Esophagus muscularis mucosa (tissue), 4 donors: ENCODE data around the gene PTX4. TPM values are rescaled to one million over a fixed set of nuclear protein-coding genes. Genes with fewer than 3 reads are reported as not detected.

Source experiments
- DNase-seq: peaks from one replicate; pipeline ENCODE4 v3.0.0-alpha.2; 2017; ENCODE audit errors: extremely low spot score
- H3K27ac ChIP-seq, 4 donors: fragments of 200-600 bp; sonication (generic); replicated peaks in 1 of 4; 1 replicate in 3 of 4; 2 replicates in 1 of 4; pipeline ENCODE4 v1.5.1; 2016 to 2019; ENCODE audit warnings: mild to moderate bottlenecking in 1 of 4
- H3K27me3 ChIP-seq, 4 donors: fragments of 200-600 bp; sonication (generic); one replicate each; pipeline versions ENCODE4 v1.5.1 to v1.6.0; 2016 to 2019
- H3K36me3 ChIP-seq, 4 donors: fragments of 200-600 bp; sonication (generic); one replicate each; pipeline ENCODE4 v1.5.1; 2016 to 2019
- H3K4me1 ChIP-seq, 4 donors: fragments of 200-600 bp; sonication (generic); one replicate each; pipeline ENCODE4 v1.5.1; 2016 to 2019
- H3K4me3 ChIP-seq, 4 donors: fragments of 200-600 bp; sonication (generic); 1 replicate in 2 of 4; 2 replicates in 2 of 4; pipeline ENCODE4 v1.5.1; 2016 to 2019; ENCODE audit warnings: mild to moderate bottlenecking in 4 of 4, moderate library complexity in 1 of 4
- H3K9me3 ChIP-seq, 4 donors: fragments of 200-600 bp; sonication (generic); 1 replicate in 3 of 4; 2 replicates in 1 of 4; pipeline ENCODE4 v1.5.1; 2016 to 2019
- CTCF ChIP-seq, 3 experiments: fragments of 200-600 bp in 2 of 3; fragments of 450-650 bp in 1 of 3; sonication (generic) in 2 of 3; IDR thresholded peaks; one replicate each; pipeline ENCODE4 v1.5.1; 2017 to 2019; ENCODE audit warnings: antibody characterized with exemption in 3 of 3, mild to moderate bottlenecking in 2 of 3, moderate library complexity in 1 of 3
- EP300 ChIP-seq: sonication (generic); formaldehyde crosslinking; IDR thresholded peaks from one replicate; pipeline ENCODE4 v1.6.1; 2017; ENCODE audit warnings: antibody characterized with exemption
- POLR2A ChIP-seq: fragments of 450-650 bp; IDR thresholded peaks from one replicate; pipeline ENCODE4 v1.6.1; 2017; ENCODE audit warnings: antibody characterized with exemption, moderate library complexity, mild to moderate bottlenecking, low read depth
- POLR2AphosphoS5 ChIP-seq, 2 donors: sonication (generic); formaldehyde crosslinking; IDR thresholded peaks; one replicate each; pipeline ENCODE4 v1.6.1; 2017; ENCODE audit warnings: antibody characterized with exemption in 2 of 2
- WGBS: methylation state at CpG from one replicate; pipeline ENCODE4 v1.1.5; 2018; 5-methylcytosine and 5-hydroxymethylcytosine counted together
- intact Hi-C: fragments of 100-400 bp; cut with DNase I; formaldehyde crosslinking; loops from one replicate; pipeline ENCODE4 v1.15.1; 2023
- total RNA-seq, 4 donors: library from RNA; depleted of rRNA; stranded (reverse); fragments of >200 nt; gene quantifications; one replicate each; pipeline versions ENCODE4 v1.1.0 to v1.2.1, GENCODE V29; 2016

PTX4 gene
- total RNA-seq, 4 donors from 2014 or later = 0.39 to 0.75 (median 0.66) TPM; not detected in 1

GRCh38 chr16:1534021-1535020 lies 45.6 kb upstream of the PTX4 start:
- intact Hi-C loops = no loop called here
- TF ChIP-seq EP300 (no peak), CTCF (IDR thresholded peaks at IDR 0.05) (no peak), POLR2A (no peak), POLR2AphosphoS5 (IDR thresholded peaks at IDR 0.05) (peak in 1 of 2 donors; percentile 8)
- WGBS = 51% methylated on average over 8 of the region's 57 CpGs
- DNase-seq = no peak
- Histone ChIP-seq H3K4me1 (peaks cover 61 to 92% (median 77%) of the 10 kb centered on the region in 4 donors), H3K27me3 (no peaks in the 10 kb centered on the region), H3K4me3 (peak overlapping the region; percentile 64 to 71 (median 65)), H3K9me3 (no peaks in the 10 kb centered on the region), H3K36me3 (peaks cover 6 to 44% (median 41%) of the 10 kb centered on the region in 4 donors), H3K27ac (peak overlapping the region; percentile 84 to 90 (median 86))

GRCh38 chr16:1533443-1533951 lies 44.8 kb upstream of the PTX4 start, which contains the start of gene TMEM204:
TSS of gene TMEM204 (plus strand) at chr16:1533666. CDS start at chr16:1534276, 610 bp downstream.
- Histone ChIP-seq H3K36me3 (peaks cover 0 to 36% (median 33%) of the 10 kb centered on the region in 4 donors), H3K9me3 (no peaks in the 10 kb centered on the region), H3K27ac (peak within 1 kb of the TSS; percentile 84 to 90 (median 86)), H3K27me3 (no peaks in the 10 kb centered on the region), H3K4me3 (peak within 1 kb of the TSS; percentile 64 to 71 (median 65)), H3K4me1 (peaks cover 61 to 91% (median 70%) of the 10 kb centered on the region in 4 donors)
- TF ChIP-seq EP300 (no peak), POLR2A (peak; percentile 17), POLR2AphosphoS5 (IDR thresholded peaks at IDR 0.05) (peak; percentile 88 to 90), CTCF (IDR thresholded peaks at IDR 0.05) (no peak)
- WGBS = 48% methylated on average over 16 of the region's 27 CpGs
- intact Hi-C loops = no loop called here
- no peak for DNase-seq

- peaks cover 61 to 91% (median 70%) of the 10 kb centered on the region in 4 donors for H3K4me1 ChIP-seq
- no peak for DNase-seq
- 53% methylated on average over 3 of the region's 10 CpGs for WGBS
- peaks cover 0 to 28% (median 25%) of the 10 kb centered on the region in 4 donors for H3K36me3 ChIP-seq
- peak overlapping the region; percentile 64 to 71 (median 65) for H3K4me3 ChIP-seq
- peak overlapping the region; percentile 84 to 90 (median 86) for H3K27ac ChIP-seq
- no peaks in the 10 kb centered on the region for H3K9me3 ChIP-seq
- no peaks in the 10 kb centered on the region for H3K27me3 ChIP-seq
- no peak for TF ChIP-seq POLR2AphosphoS5 (IDR thresholded peaks at IDR 0.05)
- no peak for TF ChIP-seq CTCF (IDR thresholded peaks at IDR 0.05)
- intact Hi-C loops = no loop called here
Measured at GRCh38 chr16:1532771-1533170, 44.0 kb upstream of the PTX4 start.

- 27% methylated on average over 26 of the region's 28 CpGs for whole genome bisulfite sequencing
- Histone ChIP-seq H3K27ac (peak overlapping the region; percentile 84 to 90 (median 86)), H3K9me3 (no peaks in the 10 kb centered on the region), H3K4me1 (peaks cover 61 to 91% (median 69%) of the 10 kb centered on the region in 4 donors), H3K4me3 (peak overlapping the region; percentile 64 to 71 (median 65)), H3K36me3 (peaks cover 0 to 23% (median 20%) of the 10 kb centered on the region in 4 donors), H3K27me3 (no peaks in the 10 kb centered on the region)
- TF ChIP-seq POLR2AphosphoS5 (IDR thresholded peaks at IDR 0.05) (peak; percentile 91 to 97), EP300 (peak; percentile 92), CTCF (IDR thresholded peaks at IDR 0.05) (no peak)
- no peak for DNase-seq
- intact Hi-C loops = no loop called here
Measured at GRCh38 chr16:1532081-1532760, 43.5 kb upstream of the PTX4 start.
